GM12892 (cell line): ENCODE data around the gene GREB1.

Source experiments
- POLR2A ChIP-seq: IDR thresholded peaks from 2 replicates; pipeline ENCODE4 v1.6.1; 2011; ENCODE audit warnings: low read depth, low read length, control low read depth
- POLR2AphosphoS5 ChIP-seq: IDR thresholded peaks from 2 replicates; pipeline ENCODE4 v1.6.1; 2011; ENCODE audit warnings: low read depth, low read length, control low read depth

- TF ChIP-seq POLR2AphosphoS5 = no peak
- no peak for TF ChIP-seq POLR2A
Observed at GRCh38 chr2:11613297-11613696, 79.5 kb downstream of the GREB1 start.
